HEK293 (cell line): ENCODE results near the gene PRKCE.
A peak's percentile ranks its signal among the peaks of the same experiment; 100 is the strongest.

ENCODE experiments used
- CTCF ChIA-PET: fragments of 350-600 bp; formaldehyde crosslinking; extraction: SDS; loops from one replicate; lab custom pipeline; 2021; ENCODE audit warnings: antibody characterized with exemption; lab: Yijun Ruan, JAX
- POLR2A ChIA-PET: fragments of 300-600 bp; formaldehyde crosslinking; extraction: SDS; loops from one replicate; lab custom pipeline; 2020; ENCODE audit warnings: antibody characterized with exemption, inconsistent platforms; lab: Yijun Ruan, JAX
- H3K27ac ChIP-seq: fragments of 200-500 bp; sonication (Bioruptor generic); 2 replicates; pipeline ENCODE4 v1.5.1; 2014; ENCODE audit warnings: low read depth, low read length, control low read depth, inconsistent platforms; ENCODE audit errors: extremely low read depth
- H3K36me3 ChIP-seq, 2 experiments: fragments of 200-500 bp in 1 of 2; sonication (Bioruptor generic) in 1 of 2; 1 replicate in 1 of 2; 2 replicates in 1 of 2; pipeline ENCODE4 v1.5.1; 2014 to 2017; ENCODE audit warnings: inconsistent platforms in 2 of 2, low read length in 2 of 2; ENCODE audit not compliant: control insufficient read depth in 2 of 2, insufficient read depth in 1 of 2
- H3K4me1 ChIP-seq: fragments of 200-500 bp; sonication (Bioruptor generic); 2 replicates; pipeline ENCODE4 v1.5.1; 2014; ENCODE audit warnings: mild to moderate bottlenecking, low read length, inconsistent platforms; ENCODE audit not compliant: control insufficient read depth, insufficient read depth
- H3K4me3 ChIP-seq: 2 replicates; pipeline ENCODE4 v1.5.1; 2011; ENCODE audit warnings: low read depth, mild to moderate bottlenecking, control low read depth, low read length, moderate library complexity
- H3K9me3 ChIP-seq: fragments of 200-500 bp; sonication (Bioruptor generic); 2 replicates; pipeline ENCODE4 v1.5.1; 2014; ENCODE audit warnings: low read depth, low read length, inconsistent platforms; ENCODE audit not compliant: control insufficient read depth, insufficient read depth
- KLF1 ChIP-seq: fragments of 450-650 bp; formaldehyde crosslinking; IDR thresholded peaks from 2 replicates; pipeline ENCODE4 v1.5.1; 2016; ENCODE audit warnings: missing biosample characterization, missing genetic modification characterization
- OVOL3 ChIP-seq: fragments of 450-650 bp; formaldehyde crosslinking; IDR thresholded peaks from 2 replicates; pipeline ENCODE4 v1.5.1; 2016; ENCODE audit warnings: missing biosample characterization, missing genetic modification characterization
- SCRT2 ChIP-seq: fragments of 450-650 bp; formaldehyde crosslinking; IDR thresholded peaks from 2 replicates; pipeline ENCODE4 v1.5.1; 2016; ENCODE audit warnings: missing biosample characterization, missing genetic modification characterization
- WT1 ChIP-seq: fragments of 450-650 bp; formaldehyde crosslinking; IDR thresholded peaks from 2 replicates; pipeline ENCODE4 v1.5.1; 2016; ENCODE audit warnings: missing biosample characterization, missing genetic modification characterization
- YY2 ChIP-seq: fragments of 450-650 bp; formaldehyde crosslinking; IDR thresholded peaks from 2 replicates; pipeline ENCODE4 v1.5.1; 2016; ENCODE audit warnings: missing biosample characterization, missing genetic modification characterization
- ZNF114 ChIP-seq: fragments of 450-650 bp; formaldehyde crosslinking; IDR thresholded peaks from 2 replicates; pipeline ENCODE4 v1.5.0; 2017; ENCODE audit warnings: missing biosample characterization, missing genetic modification characterization
- ZNF211 ChIP-seq: fragments of 450-650 bp; formaldehyde crosslinking; IDR thresholded peaks from 2 replicates; pipeline ENCODE4 v1.5.1; 2016; ENCODE audit warnings: low read depth, missing biosample characterization, missing genetic modification characterization
- ZNF394 ChIP-seq: fragments of 450-650 bp; formaldehyde crosslinking; IDR thresholded peaks from 2 replicates; pipeline ENCODE4 v1.5.1; 2016; ENCODE audit warnings: missing biosample characterization, missing genetic modification characterization, mild to moderate bottlenecking, moderate library complexity, borderline replicate concordance
- ZNF416 ChIP-seq: fragments of 450-650 bp; formaldehyde crosslinking; IDR thresholded peaks from 2 replicates; pipeline ENCODE4 v1.5.1; 2016; ENCODE audit warnings: missing biosample characterization, missing genetic modification characterization
- ZSCAN18 ChIP-seq: fragments of 450-650 bp; formaldehyde crosslinking; IDR thresholded peaks from 2 replicates; pipeline ENCODE4 v1.5.1; 2016; ENCODE audit warnings: missing biosample characterization, missing genetic modification characterization
- ZSCAN4 ChIP-seq: fragments of 450-650 bp; formaldehyde crosslinking; IDR thresholded peaks from 2 replicates; pipeline ENCODE4 v1.5.1; 2017; ENCODE audit warnings: missing biosample characterization, missing genetic modification characterization
- TF ChIP-seq, protein P1 (sequence below): fragments of 450-650 bp; formaldehyde crosslinking; IDR thresholded peaks from 2 replicates; pipeline ENCODE4 v1.5.1; 2016; ENCODE audit warnings: missing biosample characterization, missing genetic modification characterization, borderline replicate concordance
- TF ChIP-seq, protein P2 (sequence below): fragments of 450-650 bp; IDR thresholded peaks from 2 replicates; pipeline ENCODE4 v1.5.1; 2018; ENCODE audit warnings: missing biosample characterization, mild to moderate bottlenecking, missing genetic modification characterization

The PRKCE gene

GRCh38 chr2:45896311-45896710, 244.8 kb downstream of the PRKCE start:
- H3K4me1 ChIP-seq = peaks cover 10% of the 10 kb centered on the region
- ChIA-PET CTCF (no interaction called here), POLR2A (no interaction called here)
- H3K27ac ChIP-seq = no peak overlapping the region
- H3K4me3 ChIP-seq = no peak overlapping the region
- TF ChIP-seq, protein P1, sequence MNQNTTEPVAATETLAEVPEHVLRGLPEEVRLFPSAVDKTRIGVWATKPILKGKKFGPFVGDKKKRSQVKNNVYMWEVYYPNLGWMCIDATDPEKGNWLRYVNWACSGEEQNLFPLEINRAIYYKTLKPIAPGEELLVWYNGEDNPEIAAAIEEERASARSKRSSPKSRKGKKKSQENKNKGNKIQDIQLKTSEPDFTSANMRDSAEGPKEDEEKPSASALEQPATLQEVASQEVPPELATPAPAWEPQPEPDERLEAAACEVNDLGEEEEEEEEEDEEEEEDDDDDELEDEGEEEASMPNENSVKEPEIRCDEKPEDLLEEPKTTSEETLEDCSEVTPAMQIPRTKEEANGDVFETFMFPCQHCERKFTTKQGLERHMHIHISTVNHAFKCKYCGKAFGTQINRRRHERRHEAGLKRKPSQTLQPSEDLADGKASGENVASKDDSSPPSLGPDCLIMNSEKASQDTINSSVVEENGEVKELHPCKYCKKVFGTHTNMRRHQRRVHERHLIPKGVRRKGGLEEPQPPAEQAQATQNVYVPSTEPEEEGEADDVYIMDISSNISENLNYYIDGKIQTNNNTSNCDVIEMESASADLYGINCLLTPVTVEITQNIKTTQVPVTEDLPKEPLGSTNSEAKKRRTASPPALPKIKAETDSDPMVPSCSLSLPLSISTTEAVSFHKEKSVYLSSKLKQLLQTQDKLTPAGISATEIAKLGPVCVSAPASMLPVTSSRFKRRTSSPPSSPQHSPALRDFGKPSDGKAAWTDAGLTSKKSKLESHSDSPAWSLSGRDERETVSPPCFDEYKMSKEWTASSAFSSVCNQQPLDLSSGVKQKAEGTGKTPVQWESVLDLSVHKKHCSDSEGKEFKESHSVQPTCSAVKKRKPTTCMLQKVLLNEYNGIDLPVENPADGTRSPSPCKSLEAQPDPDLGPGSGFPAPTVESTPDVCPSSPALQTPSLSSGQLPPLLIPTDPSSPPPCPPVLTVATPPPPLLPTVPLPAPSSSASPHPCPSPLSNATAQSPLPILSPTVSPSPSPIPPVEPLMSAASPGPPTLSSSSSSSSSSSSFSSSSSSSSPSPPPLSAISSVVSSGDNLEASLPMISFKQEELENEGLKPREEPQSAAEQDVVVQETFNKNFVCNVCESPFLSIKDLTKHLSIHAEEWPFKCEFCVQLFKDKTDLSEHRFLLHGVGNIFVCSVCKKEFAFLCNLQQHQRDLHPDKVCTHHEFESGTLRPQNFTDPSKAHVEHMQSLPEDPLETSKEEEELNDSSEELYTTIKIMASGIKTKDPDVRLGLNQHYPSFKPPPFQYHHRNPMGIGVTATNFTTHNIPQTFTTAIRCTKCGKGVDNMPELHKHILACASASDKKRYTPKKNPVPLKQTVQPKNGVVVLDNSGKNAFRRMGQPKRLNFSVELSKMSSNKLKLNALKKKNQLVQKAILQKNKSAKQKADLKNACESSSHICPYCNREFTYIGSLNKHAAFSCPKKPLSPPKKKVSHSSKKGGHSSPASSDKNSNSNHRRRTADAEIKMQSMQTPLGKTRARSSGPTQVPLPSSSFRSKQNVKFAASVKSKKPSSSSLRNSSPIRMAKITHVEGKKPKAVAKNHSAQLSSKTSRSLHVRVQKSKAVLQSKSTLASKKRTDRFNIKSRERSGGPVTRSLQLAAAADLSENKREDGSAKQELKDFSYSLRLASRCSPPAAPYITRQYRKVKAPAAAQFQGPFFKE (tag by site-specific recombination) = no peak
- peak; percentile 49; the same call in 1 of the 2 replicates for TF ChIP-seq SCRT2 (tag by site-specific recombination)
- TF ChIP-seq, all 188 proteins: peak for 1
- H3K36me3 ChIP-seq = no peaks in the 10 kb centered on the region
- H3K9me3 ChIP-seq = no peaks in the 10 kb centered on the region

- no peak overlapping the region for H3K4me3 ChIP-seq
- no peak for TF ChIP-seq YY2
- TF ChIP-seq KLF1 (tag by site-specific recombination) = no peak
- no peak for TF ChIP-seq ZNF416
- TF ChIP-seq ZNF114 (tag by site-specific recombination) = no peak
- no peak for TF ChIP-seq ZNF211
- no peak for TF ChIP-seq ZSCAN4
- TF ChIP-seq, protein P2, sequence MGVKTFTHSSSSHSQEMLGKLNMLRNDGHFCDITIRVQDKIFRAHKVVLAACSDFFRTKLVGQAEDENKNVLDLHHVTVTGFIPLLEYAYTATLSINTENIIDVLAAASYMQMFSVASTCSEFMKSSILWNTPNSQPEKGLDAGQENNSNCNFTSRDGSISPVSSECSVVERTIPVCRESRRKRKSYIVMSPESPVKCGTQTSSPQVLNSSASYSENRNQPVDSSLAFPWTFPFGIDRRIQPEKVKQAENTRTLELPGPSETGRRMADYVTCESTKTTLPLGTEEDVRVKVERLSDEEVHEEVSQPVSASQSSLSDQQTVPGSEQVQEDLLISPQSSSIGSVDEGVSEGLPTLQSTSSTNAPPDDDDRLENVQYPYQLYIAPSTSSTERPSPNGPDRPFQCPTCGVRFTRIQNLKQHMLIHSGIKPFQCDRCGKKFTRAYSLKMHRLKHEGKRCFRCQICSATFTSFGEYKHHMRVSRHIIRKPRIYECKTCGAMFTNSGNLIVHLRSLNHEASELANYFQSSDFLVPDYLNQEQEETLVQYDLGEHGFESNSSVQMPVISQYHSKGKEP (tag by site-specific recombination) = no peak
- no peak for TF ChIP-seq OVOL3
- TF ChIP-seq ZSCAN18 (tag by site-specific recombination) = no peak
- no peak for TF ChIP-seq ZNF394 (tag by site-specific recombination)
- TF ChIP-seq WT1 (tag by site-specific recombination) = no peak
- ChIA-PET POLR2A (no interaction called here), CTCF (no interaction called here)
- no peaks in the 10 kb centered on the region for H3K36me3 ChIP-seq
- no peaks in the 10 kb centered on the region for H3K9me3 ChIP-seq
- H3K4me1 ChIP-seq = peaks cover 2% of the 10 kb centered on the region
- H3K27ac ChIP-seq = no peak overlapping the region
These were observed 246.4 kb downstream of the PRKCE start for GRCh38 chr2:45897842-45898241.
